ENCODE data around the gene RRP36. TPM values are rescaled to one million over a fixed set of nuclear protein-coding genes. Genes with fewer than 3 reads are reported as not detected.

RRP36 gene
- total RNA-seq, 2 donors from 2014 or later = 29.0 to 40.6 TPM

- Histone ChIP-seq H3K27ac (peak overlapping the region; percentile 92 to 96), H3K27me3 (no peaks in the 10 kb centered on the region), H3K36me3 (peaks cover 42% of the 10 kb centered on the region), H3K4me1 (peaks cover 0 to 29% of the 10 kb centered on the region in 2 donors), H3K4me3 (peak overlapping the region; percentile 69 to 71), H3K9me3 (no peaks in the 10 kb centered on the region)
- no peak for DNase-seq (ENCODE audit: low spot score)
- TF ChIP-seq, protein P1, sequence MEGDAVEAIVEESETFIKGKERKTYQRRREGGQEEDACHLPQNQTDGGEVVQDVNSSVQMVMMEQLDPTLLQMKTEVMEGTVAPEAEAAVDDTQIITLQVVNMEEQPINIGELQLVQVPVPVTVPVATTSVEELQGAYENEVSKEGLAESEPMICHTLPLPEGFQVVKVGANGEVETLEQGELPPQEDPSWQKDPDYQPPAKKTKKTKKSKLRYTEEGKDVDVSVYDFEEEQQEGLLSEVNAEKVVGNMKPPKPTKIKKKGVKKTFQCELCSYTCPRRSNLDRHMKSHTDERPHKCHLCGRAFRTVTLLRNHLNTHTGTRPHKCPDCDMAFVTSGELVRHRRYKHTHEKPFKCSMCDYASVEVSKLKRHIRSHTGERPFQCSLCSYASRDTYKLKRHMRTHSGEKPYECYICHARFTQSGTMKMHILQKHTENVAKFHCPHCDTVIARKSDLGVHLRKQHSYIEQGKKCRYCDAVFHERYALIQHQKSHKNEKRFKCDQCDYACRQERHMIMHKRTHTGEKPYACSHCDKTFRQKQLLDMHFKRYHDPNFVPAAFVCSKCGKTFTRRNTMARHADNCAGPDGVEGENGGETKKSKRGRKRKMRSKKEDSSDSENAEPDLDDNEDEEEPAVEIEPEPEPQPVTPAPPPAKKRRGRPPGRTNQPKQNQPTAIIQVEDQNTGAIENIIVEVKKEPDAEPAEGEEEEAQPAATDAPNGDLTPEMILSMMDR (IDR thresholded peaks at IDR 0.05) = no peak
Observed at GRCh38 chr6:43052842-43053544, 31.6 kb downstream of the RRP36 start.

DNA sequence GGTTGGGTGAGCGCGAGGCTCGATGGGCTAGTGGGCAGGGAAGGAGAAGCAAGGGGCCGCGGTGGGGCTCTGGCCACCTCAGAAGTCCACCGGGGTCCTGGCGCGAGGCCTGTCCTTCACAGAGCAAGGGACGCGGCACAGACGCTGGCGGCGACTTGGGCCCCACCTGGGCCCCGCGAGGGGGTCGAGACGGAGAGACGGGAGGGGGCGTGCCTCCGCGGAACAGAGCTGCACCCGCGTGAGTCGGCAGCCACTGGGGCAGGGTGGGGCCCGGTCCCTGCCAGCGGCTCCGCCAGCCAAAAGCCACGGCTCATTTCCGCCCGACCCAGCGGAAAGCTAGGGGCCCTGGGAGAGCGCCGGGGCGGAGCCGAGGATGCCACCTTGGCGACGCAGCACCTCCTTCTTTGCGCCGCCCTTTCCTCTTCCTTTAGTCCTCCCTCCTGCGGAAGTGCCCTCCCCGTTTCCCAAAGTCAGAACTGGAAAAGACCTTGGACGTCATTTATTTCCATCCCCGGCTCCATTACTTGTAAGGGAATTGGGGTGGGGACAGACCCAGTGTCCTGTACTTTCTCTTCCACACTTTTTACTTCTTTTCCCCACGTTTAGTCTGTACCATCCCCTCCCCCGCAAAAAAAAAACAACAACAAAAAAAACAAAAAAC is 32.3 kb downstream of the RRP36 start, which contains the start of gene CUL7:
Gene CUL7 (minus strand): TSS at position 307 of the 661 bp plus-strand sequence. CDS start 1,063 bp downstream, outside the sequence.
- Histone ChIP-seq H3K27ac (peak within 1 kb of the TSS; percentile 92 to 96), H3K36me3 (peaks cover 39% of the 10 kb centered on the region), H3K4me3 (peak within 1 kb of the TSS; percentile 69 to 71), H3K27me3 (no peaks in the 10 kb centered on the region), H3K9me3 (no peaks in the 10 kb centered on the region), H3K4me1 (peaks cover 0 to 36% of the 10 kb centered on the region in 2 donors)
- TF ChIP-seq, protein P1 (IDR thresholded peaks at IDR 0.05) = peak in 1 of 2 donors; percentile 38
- peak; percentile 93 for DNase-seq (ENCODE audit: low spot score)

GRCh38 chr6:43054206-43054943 is 33.0 kb downstream of the RRP36 start:
- peak overlapping the region; percentile 92 to 96 for H3K27ac ChIP-seq
- H3K9me3 ChIP-seq = no peaks in the 10 kb centered on the region
- DNase-seq (ENCODE audit: low spot score) = no peak
- TF ChIP-seq, protein P1 (IDR thresholded peaks at IDR 0.05) = no peak
- no peaks in the 10 kb centered on the region for H3K27me3 ChIP-seq
- H3K36me3 ChIP-seq = peaks cover 35% of the 10 kb centered on the region
- peak overlapping the region; percentile 69 to 71 for H3K4me3 ChIP-seq
- peaks cover 0 to 38% of the 10 kb centered on the region in 2 donors for H3K4me1 ChIP-seq

DNA sequence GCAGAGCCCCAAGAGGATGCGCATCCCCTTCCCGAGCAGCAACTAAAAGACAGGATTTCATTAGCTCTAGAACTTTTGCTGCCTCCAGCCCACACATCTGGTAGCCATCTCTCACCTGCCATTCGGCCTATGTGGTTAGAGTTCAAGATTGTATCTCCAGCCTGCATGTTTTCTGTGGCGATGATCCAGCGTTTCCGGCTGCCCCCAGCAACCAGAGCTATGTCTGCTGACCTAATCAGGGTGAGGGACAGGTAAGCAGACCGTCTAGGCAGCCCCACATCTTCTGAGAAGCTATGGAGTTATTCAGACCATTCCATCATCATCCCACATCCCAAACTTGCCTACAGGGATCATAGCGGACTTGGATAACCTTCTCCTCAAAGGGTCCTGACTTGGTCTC is 34.5 kb downstream of the RRP36 start:
- Histone ChIP-seq H3K4me1 (peaks cover 0 to 48% of the 10 kb centered on the region in 2 donors), H3K27me3 (no peaks in the 10 kb centered on the region), H3K4me3 (no peak overlapping the region), H3K9me3 (no peaks in the 10 kb centered on the region), H3K27ac (no peak overlapping the region), H3K36me3 (peaks cover 29% of the 10 kb centered on the region)
- DNase-seq (ENCODE audit: low spot score) = no peak
- TF ChIP-seq, protein P1 (IDR thresholded peaks at IDR 0.05) = no peak

GRCh38 chr6:43058531-43058930 is 37.1 kb downstream of the RRP36 start:
- DNase-seq (ENCODE audit: low spot score) = no peak
- peak overlapping the region; percentile 95 to 98 for H3K4me3 ChIP-seq
- H3K36me3 ChIP-seq = peaks cover 34% of the 10 kb centered on the region
- TF ChIP-seq, protein P1 (IDR thresholded peaks at IDR 0.05) = no peak
- H3K9me3 ChIP-seq = no peaks in the 10 kb centered on the region
- no peaks in the 10 kb centered on the region for H3K27me3 ChIP-seq
- H3K27ac ChIP-seq = peak overlapping the region; percentile 94 to 95
- peaks cover 0 to 52% of the 10 kb centered on the region in 2 donors for H3K4me1 ChIP-seq

Data from right atrium auricular region (tissue), 2 donors.